ENCODE measurements around the gene SKIC8.

Gene SKIC8

GRCh38 chr15:78233496-78233895, 65.9 kb downstream of the SKIC8 start:
- TF ChIP-seq, protein P1, sequence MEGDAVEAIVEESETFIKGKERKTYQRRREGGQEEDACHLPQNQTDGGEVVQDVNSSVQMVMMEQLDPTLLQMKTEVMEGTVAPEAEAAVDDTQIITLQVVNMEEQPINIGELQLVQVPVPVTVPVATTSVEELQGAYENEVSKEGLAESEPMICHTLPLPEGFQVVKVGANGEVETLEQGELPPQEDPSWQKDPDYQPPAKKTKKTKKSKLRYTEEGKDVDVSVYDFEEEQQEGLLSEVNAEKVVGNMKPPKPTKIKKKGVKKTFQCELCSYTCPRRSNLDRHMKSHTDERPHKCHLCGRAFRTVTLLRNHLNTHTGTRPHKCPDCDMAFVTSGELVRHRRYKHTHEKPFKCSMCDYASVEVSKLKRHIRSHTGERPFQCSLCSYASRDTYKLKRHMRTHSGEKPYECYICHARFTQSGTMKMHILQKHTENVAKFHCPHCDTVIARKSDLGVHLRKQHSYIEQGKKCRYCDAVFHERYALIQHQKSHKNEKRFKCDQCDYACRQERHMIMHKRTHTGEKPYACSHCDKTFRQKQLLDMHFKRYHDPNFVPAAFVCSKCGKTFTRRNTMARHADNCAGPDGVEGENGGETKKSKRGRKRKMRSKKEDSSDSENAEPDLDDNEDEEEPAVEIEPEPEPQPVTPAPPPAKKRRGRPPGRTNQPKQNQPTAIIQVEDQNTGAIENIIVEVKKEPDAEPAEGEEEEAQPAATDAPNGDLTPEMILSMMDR (conservative IDR thresholded peaks at IDR 0.05; ENCODE audit: low read depth, low read length), result no peak
- no peak overlapping the region for H3K27ac ChIP-seq
- H3K4me3 ChIP-seq (IDR thresholded peaks at IDR 0.05; ENCODE audit: insufficient read depth, low read depth, low read length), result no peak overlapping the region
- H3K4me2 ChIP-seq, result no peak overlapping the region
- H3K9ac ChIP-seq, result no peak overlapping the region
- H4K20me1 ChIP-seq (ENCODE audit: insufficient read depth), result no peaks in the 10 kb centered on the region
- no peaks in the 10 kb centered on the region for H3K79me2 ChIP-seq (ENCODE audit: insufficient read depth, low read depth)
- H3K36me3 ChIP-seq (ENCODE audit: insufficient read depth), result no peaks in the 10 kb centered on the region
- H2AFZ ChIP-seq (ENCODE audit: low read depth), result no peak overlapping the region
- H3K27me3 ChIP-seq (ENCODE audit: insufficient read depth, low read depth), result peaks cover 3% of the 10 kb centered on the region; the same call in 1 of the 2 replicates
- no peaks in the 10 kb centered on the region for H3K4me1 ChIP-seq (ENCODE audit: low read depth, poor library complexity, severe bottlenecking)

Measured in KMS-11 (cell line).